Keratinocyte (primary cell): Measurements from ENCODE around the gene NKD1. TPM values are rescaled to one million over a fixed set of nuclear protein-coding genes. Genes with fewer than 3 reads are reported as not detected.

Experiments
- DNase-seq: peaks from one replicate; pipeline ENCODE4 v3.0.0-alpha.2; 2011; ENCODE audit warnings: low read depth, missing footprints, low spot score
- FAIRE-seq: peaks from 2 replicates; lab custom pipeline; 2011; peaks lifted over from hg19 to GRCh38; lab: Jason Lieb, UNC
- H2AFZ ChIP-seq: 2 replicates; pipeline ENCODE4 v1.6.0; 2012; ENCODE audit warnings: low read length, control low read depth, inconsistent platforms; ENCODE audit not compliant: control insufficient read depth
- H3K27ac ChIP-seq: 2 replicates; pipeline ENCODE4 v1.5.1; 2011; ENCODE audit warnings: low read length; ENCODE audit not compliant: control insufficient read depth, insufficient read depth
- H3K27me3 ChIP-seq: 3 replicates; pipeline ENCODE4 v1.6.0; 2011; ENCODE audit warnings: low read length; ENCODE audit not compliant: control insufficient read depth, insufficient read depth; ENCODE audit errors: extremely low read depth
- H3K36me3 ChIP-seq, 2 experiments: 2 replicates in 1 of 2; 3 replicates in 1 of 2; pipeline ENCODE4 v1.5.1; 2011; ENCODE audit warnings: low read length in 2 of 2, mild to moderate bottlenecking in 1 of 2; ENCODE audit not compliant: control insufficient read depth in 2 of 2, insufficient read depth in 2 of 2; ENCODE audit errors: extremely low read depth in 1 of 2
- H3K4me1 ChIP-seq: 3 replicates; pipeline ENCODE4 v1.5.1; 2011; ENCODE audit warnings: low read length; ENCODE audit not compliant: control insufficient read depth, insufficient read depth; ENCODE audit errors: extremely low read depth
- H3K4me2 ChIP-seq: 3 replicates; pipeline ENCODE4 v1.6.0; 2011; ENCODE audit warnings: low read depth, low read length; ENCODE audit not compliant: control insufficient read depth, insufficient read depth; ENCODE audit errors: extremely low read depth
- H3K4me3 ChIP-seq, 3 experiments: fragments of 200-600 bp in 1 of 3; sonication (generic) in 1 of 3; 2 replicates in 2 of 3; 3 replicates in 1 of 3; pipeline ENCODE4 v1.5.1; 2011 to 2016; ENCODE audit warnings: low read length in 3 of 3, mild to moderate bottlenecking in 3 of 3, control low read depth in 2 of 3, inconsistent platforms in 1 of 3, low read depth in 1 of 3, mixed read lengths in 1 of 3, mixed run types in 1 of 3, moderate library complexity in 1 of 3; ENCODE audit not compliant: control insufficient read depth in 2 of 3, insufficient read depth in 2 of 3; ENCODE audit errors: extremely low read depth in 1 of 3
- H3K79me2 ChIP-seq: 2 replicates; pipeline ENCODE4 v1.6.0; 2012; ENCODE audit warnings: low read length; ENCODE audit not compliant: control insufficient read depth, insufficient read depth
- H3K9ac ChIP-seq: 3 replicates; pipeline ENCODE4 v1.6.0; 2011; ENCODE audit warnings: low read length; ENCODE audit not compliant: control insufficient read depth, insufficient read depth; ENCODE audit errors: extremely low read depth
- H3K9me1 ChIP-seq: 3 replicates; pipeline ENCODE4 v1.6.0; 2011; ENCODE audit warnings: low read length; ENCODE audit not compliant: control insufficient read depth, insufficient read depth; ENCODE audit errors: extremely low read depth
- H3K9me3 ChIP-seq: 2 replicates; pipeline ENCODE4 v1.5.1; 2012; ENCODE audit warnings: low read depth, low read length; ENCODE audit not compliant: control insufficient read depth
- H4K20me1 ChIP-seq: 3 replicates; pipeline ENCODE4 v1.6.0; 2011; ENCODE audit warnings: low read length; ENCODE audit not compliant: control insufficient read depth, insufficient read depth; ENCODE audit errors: extremely low read depth
- CTCF ChIP-seq, 3 experiments: IDR thresholded peaks in 1 of 3; conservative IDR thresholded peaks in 1 of 3; optimal IDR thresholded peaks in 1 of 3; 2 replicates in 2 of 3; 3 replicates in 1 of 3; pipeline versions ENCODE3 to v1.5.1; 2011; ENCODE audit warnings: low read length in 3 of 3, mild to moderate bottlenecking in 3 of 3, moderate library complexity in 2 of 3, control low read depth in 1 of 3, inconsistent platforms in 1 of 3; ENCODE audit not compliant: insufficient read depth in 2 of 3; ENCODE audit errors: extremely low read depth in 1 of 3
- EZH2 ChIP-seq: IDR thresholded peaks from one replicate; pipeline ENCODE4 v1.6.1; 2012; ENCODE audit warnings: inconsistent platforms, mild to moderate bottlenecking, low read length, moderate library complexity
- dilution Hi-C: fragments of 300-500 bp; cut with MboI; formaldehyde crosslinking; loops from one replicate; pipeline ENCODE4 v1.7.0; 2020; ENCODE audit warnings: low sequenced_read_pairs; ENCODE audit not compliant: extremely low pct_ligation_motif_present
- polyA plus RNA-seq, 5 experiments: library from polyadenylated mRNA; depleted of rRNA in 3 of 5; stranded (reverse) in 3 of 5; stranded (forward) in 1 of 5; unstranded in 1 of 5; fragments of >200 nt; gene quantifications; 1 replicate in 1 of 5; 2 replicates in 3 of 5; 3 replicates in 1 of 5; pipeline versions ENCODE4 v1.2.1 to v1.2.3, GENCODE V29; 2011 to 2012; ENCODE audit warnings: missing spikeins in 2 of 5, low read depth in 1 of 5, low replicate concordance in 1 of 5

The NKD1 gene
- polyA plus RNA-seq, 1 donor (not counting 4 experiments of a cell fraction or from before 2014, with no cell fraction given) = 0.62 TPM

GRCh38 chr16:50629334-50629733 lies 81.1 kb downstream of the NKD1 start:
- H3K9me3 ChIP-seq = no peaks in the 10 kb centered on the region
- dilution Hi-C loops = no loop called here
- TF ChIP-seq CTCF (optimal IDR thresholded peaks at IDR 0.05 in 1 of 3, IDR thresholded peaks at IDR 0.05 in 1 of 3, conservative IDR thresholded peaks at IDR 0.05 in 1 of 3; ENCODE audit: extremely low read depth in 1 of 3, insufficient read depth in 2 of 3, low read length in 3 of 3) (no peak), EZH2 (no peak)
- H3K4me2 ChIP-seq = no peak overlapping the region
- H4K20me1 ChIP-seq = no peaks in the 10 kb centered on the region
- DNase-seq = no peak
- H3K27ac ChIP-seq = no peak overlapping the region
- no peak overlapping the region for H3K9ac ChIP-seq
- H3K4me1 ChIP-seq = no peaks in the 10 kb centered on the region
- no peak overlapping the region for H3K4me3 ChIP-seq
- FAIRE-seq = no peak
- H3K9me1 ChIP-seq = no peaks in the 10 kb centered on the region
- H3K79me2 ChIP-seq = no peaks in the 10 kb centered on the region
- no peaks in the 10 kb centered on the region for H3K36me3 ChIP-seq
- no peaks in the 10 kb centered on the region for H3K27me3 ChIP-seq
- no peak overlapping the region for H2AFZ ChIP-seq

GRCh38 chr16:50630394-50631020 lies 82.3 kb downstream of the NKD1 start:
- Histone ChIP-seq H2AFZ (no peak overlapping the region), H3K9me3 (no peaks in the 10 kb centered on the region), H4K20me1 (no peaks in the 10 kb centered on the region), H3K79me2 (no peaks in the 10 kb centered on the region), H3K36me3 (no peaks in the 10 kb centered on the region), H3K4me2 (no peak overlapping the region), H3K9me1 (no peaks in the 10 kb centered on the region), H3K4me3 (no peak overlapping the region), H3K9ac (no peak overlapping the region), H3K27ac (no peak overlapping the region), H3K4me1 (no peaks in the 10 kb centered on the region), H3K27me3 (no peaks in the 10 kb centered on the region)
- TF ChIP-seq EZH2 = no peak
- TF ChIP-seq CTCF (optimal IDR thresholded peaks at IDR 0.05 in 1 of 3, IDR thresholded peaks at IDR 0.05 in 1 of 3, conservative IDR thresholded peaks at IDR 0.05 in 1 of 3; ENCODE audit: extremely low read depth in 1 of 3, insufficient read depth in 2 of 3, low read length in 3 of 3) = no peak
- DNase-seq (no peak), FAIRE-seq (no peak)
- dilution Hi-C loops = no loop called here
